Adrenal gland (tissue), 12 donors: ENCODE results near the gene CDK4. TPM values are rescaled to one million over a fixed set of nuclear protein-coding genes. Genes with fewer than 3 reads are reported as not detected.

Source experiments
- DNase-seq, 7 donors: peaks; one replicate each; pipeline ENCODE4 v3.0.0-alpha.2; 2019 to 2020
- H3K27ac ChIP-seq, 5 donors: fragments of 200-600 bp; sonication (generic) in 4 of 5; 1 replicate in 3 of 5; 2 replicates in 2 of 5; pipeline versions ENCODE4 v1.5.1 to v1.8.0; 2016 to 2020; ENCODE audit warnings: mild to moderate bottlenecking in 1 of 5
- H3K27me3 ChIP-seq: fragments of 200-600 bp; 2 replicates; pipeline ENCODE4 v1.8.0; 2021
- H3K36me3 ChIP-seq, 2 donors: fragments of 200-600 bp; replicated peaks in 1 of 2; 1 replicate in 1 of 2; 2 replicates in 1 of 2; pipeline versions ENCODE4 v1.5.1 to v1.8.0; 2018 to 2022
- H3K4me1 ChIP-seq, 2 donors: fragments of 200-600 bp; replicated peaks in 1 of 2; 1 replicate in 1 of 2; 2 replicates in 1 of 2; pipeline versions ENCODE4 v1.5.1 to v1.8.0; 2018 to 2021
- H3K4me3 ChIP-seq, 4 donors: fragments of 200-600 bp; sonication (generic) in 3 of 4; one replicate each; pipeline ENCODE4 v1.5.1; 2016 to 2018
- H3K9me3 ChIP-seq, 3 donors: fragments of 200-600 bp; sonication (generic) in 1 of 3; replicated peaks in 1 of 3; 1 replicate in 2 of 3; 2 replicates in 1 of 3; pipeline versions ENCODE4 v1.5.1 to v1.8.0; 2016 to 2021
- CTCF ChIP-seq, 6 experiments: fragments of 450-650 bp in 4 of 6; fragments of 200-600 bp in 2 of 6; sonication (generic) in 1 of 6; IDR thresholded peaks; 1 replicate in 5 of 6; 2 replicates in 1 of 6; pipeline versions ENCODE4 v1.5.1 to v1.8.0; 2016 to 2021; ENCODE audit warnings: antibody characterized with exemption in 6 of 6, mild to moderate bottlenecking in 2 of 6, moderate library complexity in 1 of 6
- POLR2A ChIP-seq, 2 donors: fragments of 450-650 bp; IDR thresholded peaks; one replicate each; pipeline ENCODE4 v1.6.1; 2017; ENCODE audit warnings: antibody characterized with exemption in 2 of 2, mild to moderate bottlenecking in 2 of 2, moderate library complexity in 1 of 2
- WGBS, 4 donors: extraction: QIAGEN DNeasy Blood & Tissue Kit in 2 of 4; methylation state at CpG; one replicate each; pipeline versions ENCODE4 v1.1.5 to v1.1.7; 2013 to 2017; 5-methylcytosine and 5-hydroxymethylcytosine counted together
- intact Hi-C, 2 donors: fragments of 100-400 bp; cut with DNase I; formaldehyde crosslinking; loops; one replicate each; pipeline versions ENCODE4 v1.14.1 to v1.15.0; 2022 to 2023
- polyA plus RNA-seq, 3 donors: library from polyadenylated mRNA; stranded (reverse); fragments of 200-250 nt in 2 of 3; fragments of 350-450 nt in 1 of 3; fragmentation: Illumina TruSeq in 1 of 3; extraction: RNeasy Lipid Tissue Mini Kit (QIAGEN cat#74804) in 1 of 3; gene quantifications; one replicate each; pipeline ENCODE4 v1.2.3, GENCODE V29; 2013 to 2014
- total RNA-seq, 9 donors: library from RNA; depleted of rRNA in 4 of 9; stranded (reverse); fragments of >200 nt in 4 of 9; fragments of 120-200 nt in 1 of 9; fragmentation: NEBNext Ultra II Directional in 1 of 9; extraction: Animal tissue kit (Norgen Biotek cat#: 25700) in 1 of 9; gene quantifications; one replicate each; pipeline versions ENCODE4 v1.1.0 to v1.2.4, GENCODE V29; 2013 to 2023
- donor health status: healthy with polysubstance abuse.
- donor health status: Bipolar disorder and iron deficiency.
- donor health status: DM: yes; HTN: yes; CAD: no.
- donor health status: DM: no; HTN: no; CAD: no.
- donor health status: DM: no; HTN: no; CAD: no.
- donor health status: DM: yes; HTN: yes; CAD: no.

Gene CDK4
- total and polyA plus RNA-seq, 12 donors = 46.8 to 197 (median 139) TPM

GRCh38 chr12:57766464-57767304 lies 14.6 kb upstream of the CDK4 start, which contains the start of gene CYP27B1:
Gene CYP27B1 (minus strand): TSS chr12:57767078. CDS start chr12:57767041, 37 bp downstream.
- intact Hi-C loops = no loop called here
- H3K4me1 ChIP-seq = peaks cover 29 to 37% of the 10 kb centered on the region in 2 donors
- no peaks in the 10 kb centered on the region for H3K27me3 ChIP-seq
- 4 to 6% (median 5%) methylated on average over 30 to 38 of the region's 38 CpGs for WGBS, 4 donors
- no peak within 1 kb of the TSS for H3K27ac ChIP-seq
- no peaks in the 10 kb centered on the region for H3K9me3 ChIP-seq
- DNase-seq = peak in 3 of 7 donors; percentile 34 to 59 (median 43)
- peak within 1 kb of the TSS in 1 of 4 donors; percentile 58 for H3K4me3 ChIP-seq
- no peak for TF ChIP-seq POLR2A (IDR thresholded peaks at IDR 0.05)
- TF ChIP-seq CTCF (IDR thresholded peaks at IDR 0.05) = no peak
- no peaks in the 10 kb centered on the region for H3K36me3 ChIP-seq

GRCh38 chr12:57765698-57766463 lies 13.8 kb upstream of the CDK4 start:
- H3K4me3 ChIP-seq = peak overlapping the region in 1 of 4 donors; percentile 58
- H3K27me3 ChIP-seq = no peaks in the 10 kb centered on the region
- 3 to 10% (median 3%) methylated on average over 8 to 40 of the region's 40 CpGs for WGBS, 4 donors
- no peaks in the 10 kb centered on the region for H3K9me3 ChIP-seq
- intact Hi-C loops = no loop called here
- no peak for DNase-seq
- H3K27ac ChIP-seq = no peak overlapping the region
- no peaks in the 10 kb centered on the region for H3K36me3 ChIP-seq
- TF ChIP-seq CTCF (IDR thresholded peaks at IDR 0.05) (no peak), POLR2A (IDR thresholded peaks at IDR 0.05) (no peak)
- H3K4me1 ChIP-seq = peaks cover 24 to 29% of the 10 kb centered on the region in 2 donors

- peak overlapping the region in 1 of 5 donors; percentile 43 for H3K27ac ChIP-seq
- peaks cover 24 to 27% of the 10 kb centered on the region in 2 donors for H3K4me1 ChIP-seq
- intact Hi-C loops = no loop called here
- H3K36me3 ChIP-seq = no peaks in the 10 kb centered on the region
- peak overlapping the region in 1 of 4 donors; percentile 58 for H3K4me3 ChIP-seq
- TF ChIP-seq CTCF (IDR thresholded peaks at IDR 0.05) = peak in 4 of 6 experiments; percentile 6 to 18 (median 12)
- TF ChIP-seq POLR2A (IDR thresholded peaks at IDR 0.05) = no peak
- H3K27me3 ChIP-seq = no peaks in the 10 kb centered on the region
- no peaks in the 10 kb centered on the region for H3K9me3 ChIP-seq
- peak in 6 of 7 donors; percentile 52 to 64 (median 56) for DNase-seq
- WGBS, 4 donors = 1 to 2% (median 1%) methylated on average over 22 to 60 of the region's 60 CpGs; no CpG with 5 or more reads in 1 of the 4 donors
Measured at GRCh38 chr12:57765003-57765697, 13.0 kb upstream of the CDK4 start.
